Epithelial cell of esophagus (primary cell): ENCODE results near the gene FAM110D.

Experiments used
- DNase-seq: peaks from one replicate; pipeline ENCODE4 v3.0.0; 2010; ENCODE audit warnings: low read depth
- H3K4me3 ChIP-seq: 2 replicates; pipeline ENCODE4 v1.5.1; 2011; ENCODE audit warnings: mild to moderate bottlenecking, low read length, control low read depth
- CTCF ChIP-seq: IDR thresholded peaks from 2 replicates; pipeline ENCODE4 v1.5.1; 2011; ENCODE audit warnings: low read depth, mild to moderate bottlenecking, low read length, control low read depth, inconsistent platforms; ENCODE audit not compliant: insufficient read depth; ENCODE audit errors: missing control alignments

FAM110D gene

GRCh38 chr1:26200413-26200812 lies 41.5 kb downstream of the FAM110D start:
- no peak overlapping the region for H3K4me3 ChIP-seq
- no peak for DNase-seq
- no peak for TF ChIP-seq CTCF

GRCh38 chr1:26203642-26204318 lies 44.9 kb downstream of the FAM110D start:
- no peak overlapping the region for H3K4me3 ChIP-seq
- no peak for TF ChIP-seq CTCF
- DNase-seq = no peak

- DNase-seq = no peak
- TF ChIP-seq CTCF = no peak
- no peak overlapping the region for H3K4me3 ChIP-seq
Measured at GRCh38 chr1:26210147-26210870, 51.4 kb downstream of the FAM110D start.

GRCh38 chr1:26212726-26213125 lies 53.8 kb downstream of the FAM110D start:
- no peak overlapping the region for H3K4me3 ChIP-seq
- no peak for DNase-seq
- no peak for TF ChIP-seq CTCF

- H3K4me3 ChIP-seq = no peak overlapping the region
- TF ChIP-seq CTCF = no peak
- DNase-seq = no peak
Measured at GRCh38 chr1:26213335-26213905, 54.5 kb downstream of the FAM110D start.
